ENCODE results near the gene BLNK.

DNA sequence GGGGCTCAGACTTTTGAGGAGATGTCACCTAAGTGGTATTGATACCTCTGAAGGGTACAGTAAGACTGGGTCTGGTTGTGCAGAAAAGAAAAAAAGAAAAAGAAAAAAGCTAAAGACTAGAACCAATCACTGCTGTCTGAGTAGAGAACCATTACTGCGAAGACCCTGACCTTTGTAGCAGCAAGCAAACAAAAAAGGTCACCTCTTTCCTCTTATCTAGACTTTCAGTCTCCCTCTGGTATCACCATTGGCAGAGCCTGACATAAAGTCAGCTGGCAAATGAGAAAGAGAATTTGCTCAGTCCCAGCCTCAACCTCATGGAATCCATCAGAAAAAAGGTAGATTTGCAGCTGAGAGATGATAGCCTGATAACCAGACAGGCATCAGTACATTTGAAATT, 30.2 kb upstream of the BLNK start:
- TF ChIP-seq, protein P1, sequence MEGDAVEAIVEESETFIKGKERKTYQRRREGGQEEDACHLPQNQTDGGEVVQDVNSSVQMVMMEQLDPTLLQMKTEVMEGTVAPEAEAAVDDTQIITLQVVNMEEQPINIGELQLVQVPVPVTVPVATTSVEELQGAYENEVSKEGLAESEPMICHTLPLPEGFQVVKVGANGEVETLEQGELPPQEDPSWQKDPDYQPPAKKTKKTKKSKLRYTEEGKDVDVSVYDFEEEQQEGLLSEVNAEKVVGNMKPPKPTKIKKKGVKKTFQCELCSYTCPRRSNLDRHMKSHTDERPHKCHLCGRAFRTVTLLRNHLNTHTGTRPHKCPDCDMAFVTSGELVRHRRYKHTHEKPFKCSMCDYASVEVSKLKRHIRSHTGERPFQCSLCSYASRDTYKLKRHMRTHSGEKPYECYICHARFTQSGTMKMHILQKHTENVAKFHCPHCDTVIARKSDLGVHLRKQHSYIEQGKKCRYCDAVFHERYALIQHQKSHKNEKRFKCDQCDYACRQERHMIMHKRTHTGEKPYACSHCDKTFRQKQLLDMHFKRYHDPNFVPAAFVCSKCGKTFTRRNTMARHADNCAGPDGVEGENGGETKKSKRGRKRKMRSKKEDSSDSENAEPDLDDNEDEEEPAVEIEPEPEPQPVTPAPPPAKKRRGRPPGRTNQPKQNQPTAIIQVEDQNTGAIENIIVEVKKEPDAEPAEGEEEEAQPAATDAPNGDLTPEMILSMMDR (IDR thresholded peaks at IDR 0.05) = no peak
- no peak for TF ChIP-seq POLR2A (IDR thresholded peaks at IDR 0.05)
